Tibial nerve (tissue), 4 donors: ENCODE measurements around the gene CHAC1.
"Not testable (repeated sequence)": the region's sequence is repeated elsewhere in the genome, so short reads cannot be mapped to it uniquely, and the experiment has no call there.

ENCODE experiments used
- CTCF ChIP-seq, 5 experiments: fragments of 200-600 bp in 3 of 5; fragments of 450-650 bp in 2 of 5; sonication (generic) in 3 of 5; IDR thresholded peaks; one replicate each; pipeline ENCODE4 v1.5.1; 2016 to 2019; ENCODE audit warnings: antibody characterized with exemption in 5 of 5, mild to moderate bottlenecking in 3 of 5, moderate library complexity in 2 of 5
- EP300 ChIP-seq, 2 donors: sonication (generic); formaldehyde crosslinking; IDR thresholded peaks; one replicate each; pipeline ENCODE4 v1.6.1; 2017; ENCODE audit warnings: antibody characterized with exemption in 2 of 2, mild to moderate bottlenecking in 1 of 2

GRCh38 chr15:40961740-40962139, 8.5 kb downstream of the CHAC1 start:
- TF ChIP-seq CTCF, EP300 (IDR thresholded peaks at IDR 0.05): not testable (repeated sequence)
